Osteoblast (primary cell): Measurements from ENCODE around the gene DGKD. TPM values are rescaled to one million over a fixed set of nuclear protein-coding genes. Genes with fewer than 3 reads are reported as not detected.
A peak's percentile ranks its signal among the peaks of the same experiment; 100 is the strongest.

Experiments used
- DNase-seq: peaks from one replicate; pipeline ENCODE4 v3.0.0; 2011; ENCODE audit warnings: low spot score, mixed read lengths; ENCODE audit not compliant: insufficient read length; ENCODE audit errors: missing footprints
- H2AFZ ChIP-seq: 2 replicates; pipeline ENCODE4 v1.6.0; 2011; ENCODE audit warnings: mild to moderate bottlenecking, low read length
- H3K27ac ChIP-seq: 2 replicates; pipeline ENCODE4 v1.5.1; 2011; ENCODE audit warnings: mild to moderate bottlenecking, low read depth, low read length, moderate library complexity
- H3K27me3 ChIP-seq: 2 replicates; pipeline ENCODE4 v1.6.0; 2012; ENCODE audit warnings: mild to moderate bottlenecking, control low read depth, inconsistent platforms, low read length, moderate library complexity; ENCODE audit not compliant: insufficient read depth
- H3K36me3 ChIP-seq: 2 replicates; pipeline ENCODE4 v1.5.1; 2011; ENCODE audit warnings: mild to moderate bottlenecking, low read length, control low read depth, moderate library complexity; ENCODE audit not compliant: insufficient read depth
- H3K4me1 ChIP-seq: 2 replicates; pipeline ENCODE4 v1.5.1; 2011; ENCODE audit warnings: mild to moderate bottlenecking, low read length, control low read depth, moderate library complexity; ENCODE audit not compliant: insufficient read depth
- H3K4me2 ChIP-seq: 2 replicates; pipeline ENCODE4 v1.6.0; 2011; ENCODE audit warnings: mild to moderate bottlenecking, low read length; ENCODE audit not compliant: insufficient read depth
- H3K4me3 ChIP-seq: fragments of 200-600 bp; sonication (generic); 3 replicates; pipeline ENCODE4 v1.5.1; 2012; ENCODE audit warnings: mild to moderate bottlenecking, low read length, inconsistent platforms; ENCODE audit not compliant: insufficient read depth
- H3K79me2 ChIP-seq: 2 replicates; pipeline ENCODE4 v1.6.0; 2012; ENCODE audit warnings: mild to moderate bottlenecking, low read length, control low read depth, inconsistent platforms; ENCODE audit not compliant: insufficient read depth
- H3K9me3 ChIP-seq: 2 replicates; pipeline ENCODE4 v1.5.1; 2011; ENCODE audit warnings: low read depth, low read length, control low read depth
- H4K20me1 ChIP-seq: 2 replicates; pipeline ENCODE4 v1.6.0; 2012; ENCODE audit warnings: mild to moderate bottlenecking, low read length, control low read depth; ENCODE audit not compliant: insufficient read depth
- total RNA-seq: library from RNA; depleted of rRNA; stranded (reverse); fragments of >200 nt; gene quantifications from 2 replicates; pipeline ENCODE4 v1.2.3, GENCODE V29; 2012
- TF ChIP-seq, protein P1 (sequence below): IDR thresholded peaks from 2 replicates; pipeline ENCODE4 v1.5.1; 2011; ENCODE audit warnings: mild to moderate bottlenecking, low read depth, low read length, moderate library complexity; ENCODE audit errors: extremely low read depth

Gene DGKD
- total RNA-seq, 1 donor: 6.5 TPM

DNA sequence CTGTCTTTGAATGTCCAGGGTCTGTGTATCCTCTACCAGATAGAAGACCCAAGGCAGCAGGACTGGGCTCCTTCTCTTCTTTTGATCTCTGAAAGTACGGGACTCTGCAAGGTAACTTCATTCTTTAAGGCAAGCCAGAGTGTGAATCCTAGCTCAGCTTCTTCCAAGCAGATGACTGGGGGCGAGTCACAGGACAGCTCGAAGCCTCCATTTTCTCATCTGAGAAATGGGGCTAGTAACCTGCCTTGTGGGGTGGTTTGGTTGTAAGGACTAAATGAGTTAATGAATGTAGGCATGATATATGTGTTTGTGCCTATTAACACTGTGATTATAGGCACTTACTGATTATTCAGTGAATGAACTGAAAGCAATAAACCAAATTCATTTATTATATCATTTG is 46.7 kb downstream of the DGKD start:
- TF ChIP-seq, protein P1, sequence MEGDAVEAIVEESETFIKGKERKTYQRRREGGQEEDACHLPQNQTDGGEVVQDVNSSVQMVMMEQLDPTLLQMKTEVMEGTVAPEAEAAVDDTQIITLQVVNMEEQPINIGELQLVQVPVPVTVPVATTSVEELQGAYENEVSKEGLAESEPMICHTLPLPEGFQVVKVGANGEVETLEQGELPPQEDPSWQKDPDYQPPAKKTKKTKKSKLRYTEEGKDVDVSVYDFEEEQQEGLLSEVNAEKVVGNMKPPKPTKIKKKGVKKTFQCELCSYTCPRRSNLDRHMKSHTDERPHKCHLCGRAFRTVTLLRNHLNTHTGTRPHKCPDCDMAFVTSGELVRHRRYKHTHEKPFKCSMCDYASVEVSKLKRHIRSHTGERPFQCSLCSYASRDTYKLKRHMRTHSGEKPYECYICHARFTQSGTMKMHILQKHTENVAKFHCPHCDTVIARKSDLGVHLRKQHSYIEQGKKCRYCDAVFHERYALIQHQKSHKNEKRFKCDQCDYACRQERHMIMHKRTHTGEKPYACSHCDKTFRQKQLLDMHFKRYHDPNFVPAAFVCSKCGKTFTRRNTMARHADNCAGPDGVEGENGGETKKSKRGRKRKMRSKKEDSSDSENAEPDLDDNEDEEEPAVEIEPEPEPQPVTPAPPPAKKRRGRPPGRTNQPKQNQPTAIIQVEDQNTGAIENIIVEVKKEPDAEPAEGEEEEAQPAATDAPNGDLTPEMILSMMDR: no peak
- no peaks in the 10 kb centered on the region for H3K9me3 ChIP-seq
- no peak overlapping the region for H3K4me2 ChIP-seq
- H3K79me2 ChIP-seq: no peaks in the 10 kb centered on the region
- no peak for DNase-seq
- no peaks in the 10 kb centered on the region for H4K20me1 ChIP-seq
- no peak overlapping the region for H3K27ac ChIP-seq
- H3K36me3 ChIP-seq: no peaks in the 10 kb centered on the region
- no peak overlapping the region for H3K4me3 ChIP-seq
- H3K4me1 ChIP-seq: no peaks in the 10 kb centered on the region
- no peak overlapping the region for H2AFZ ChIP-seq
- no peaks in the 10 kb centered on the region for H3K27me3 ChIP-seq

DNA sequence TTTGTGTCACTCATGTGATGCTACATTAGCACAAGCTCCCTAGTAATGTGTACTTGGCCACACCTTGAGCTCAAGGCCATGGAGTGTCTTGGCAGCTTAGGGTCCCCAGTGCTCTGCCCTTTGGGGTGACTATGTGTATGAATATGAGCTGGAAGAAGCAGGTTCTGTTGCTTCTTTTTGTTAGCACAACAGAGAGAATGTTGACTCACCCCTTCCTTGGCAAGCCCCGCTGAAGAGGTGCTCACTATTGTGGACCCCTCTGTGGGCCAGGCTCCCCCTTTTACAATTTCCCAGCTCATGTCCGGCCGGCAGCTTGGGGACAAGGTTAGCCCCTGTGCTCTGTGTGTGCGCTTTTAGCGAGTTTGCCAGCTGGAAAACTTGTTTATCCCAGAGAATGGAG is 48.1 kb downstream of the DGKD start:
- Histone ChIP-seq H3K9me3 (no peaks in the 10 kb centered on the region), H3K27me3 (no peaks in the 10 kb centered on the region), H3K4me3 (no peak overlapping the region), H3K27ac (no peak overlapping the region), H4K20me1 (no peaks in the 10 kb centered on the region), H3K36me3 (no peaks in the 10 kb centered on the region), H2AFZ (no peak overlapping the region), H3K4me1 (peaks cover 2% of the 10 kb centered on the region), H3K79me2 (no peaks in the 10 kb centered on the region), H3K4me2 (no peak overlapping the region)
- TF ChIP-seq, protein P1: no peak
- no peak for DNase-seq

DNA sequence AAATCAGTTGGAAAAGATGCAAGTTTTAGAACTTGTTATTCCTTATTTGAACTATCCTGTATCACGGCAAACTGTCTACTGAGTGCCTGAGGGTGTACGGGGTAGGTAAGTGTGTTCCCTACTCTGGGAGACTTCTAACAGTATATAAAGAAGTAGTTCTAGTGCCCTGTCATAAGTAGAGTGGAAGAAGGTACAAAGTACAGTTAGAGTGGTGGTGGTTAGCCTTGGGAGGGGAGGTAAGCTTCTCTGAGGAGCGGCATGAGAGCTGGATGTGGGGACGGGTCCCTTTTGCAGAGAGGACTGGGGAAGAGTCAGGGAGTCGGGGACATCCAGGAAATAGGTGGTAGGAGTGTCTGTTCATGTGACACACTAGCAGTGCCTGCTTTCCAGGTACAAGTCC is 48.5 kb downstream of the DGKD start:
- peaks cover 6% of the 10 kb centered on the region for H3K4me1 ChIP-seq
- H2AFZ ChIP-seq: no peak overlapping the region
- DNase-seq: no peak
- no peak overlapping the region for H3K27ac ChIP-seq
- H3K27me3 ChIP-seq: no peaks in the 10 kb centered on the region
- no peak overlapping the region for H3K4me3 ChIP-seq
- TF ChIP-seq, protein P1: no peak
- no peaks in the 10 kb centered on the region for H3K36me3 ChIP-seq
- no peak overlapping the region for H3K4me2 ChIP-seq
- H3K79me2 ChIP-seq: no peaks in the 10 kb centered on the region
- no peaks in the 10 kb centered on the region for H3K9me3 ChIP-seq
- no peaks in the 10 kb centered on the region for H4K20me1 ChIP-seq

DNA sequence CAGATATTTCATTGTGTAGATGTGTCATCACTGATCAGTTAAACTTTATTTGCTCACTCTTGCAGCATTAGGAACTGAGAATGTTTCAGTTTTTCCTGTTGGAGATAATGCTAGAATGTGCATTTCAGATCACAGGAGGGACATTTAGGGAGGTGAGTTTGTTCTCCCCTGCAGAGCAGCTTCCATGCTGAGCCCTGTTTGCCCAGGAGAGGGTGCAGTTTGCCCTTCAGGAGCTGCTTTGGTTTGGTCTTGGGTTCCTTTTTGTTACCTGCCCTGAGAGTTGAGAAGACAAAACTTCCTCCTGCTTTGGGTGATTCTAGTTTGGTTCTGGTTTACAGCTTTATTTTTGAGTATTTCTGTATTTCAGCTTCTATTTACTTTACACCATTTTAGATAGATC is 49.9 kb downstream of the DGKD start:
- H3K4me1 ChIP-seq: peaks cover 6% of the 10 kb centered on the region
- no peak overlapping the region for H3K4me3 ChIP-seq
- DNase-seq: no peak
- H3K79me2 ChIP-seq: no peaks in the 10 kb centered on the region
- no peaks in the 10 kb centered on the region for H4K20me1 ChIP-seq
- H2AFZ ChIP-seq: no peak overlapping the region
- no peaks in the 10 kb centered on the region for H3K36me3 ChIP-seq
- no peak overlapping the region for H3K4me2 ChIP-seq
- no peaks in the 10 kb centered on the region for H3K27me3 ChIP-seq
- H3K9me3 ChIP-seq: no peaks in the 10 kb centered on the region
- H3K27ac ChIP-seq: no peak overlapping the region
- TF ChIP-seq, protein P1: peak; percentile 89
